Testis (tissue), 3 donors: Measurements from ENCODE around the gene C4orf50. TPM values are rescaled to one million over a fixed set of nuclear protein-coding genes. Genes with fewer than 3 reads are reported as not detected.

ENCODE experiments used
- DNase-seq: peaks from one replicate; pipeline ENCODE4 v3.0.0-alpha.2; 2019
- H3K27ac ChIP-seq, 2 donors: fragments of 200-600 bp; sonication (generic); one replicate each; pipeline ENCODE4 v1.5.1; 2019
- H3K27me3 ChIP-seq: fragments of 200-600 bp; sonication (generic); one replicate; pipeline ENCODE4 v1.5.1; 2019
- H3K36me3 ChIP-seq: fragments of 200-600 bp; sonication (generic); one replicate; pipeline ENCODE4 v1.5.1; 2017; ENCODE audit warnings: low read depth; ENCODE audit errors: missing control alignments
- H3K4me1 ChIP-seq: fragments of 200-600 bp; sonication (generic); one replicate; pipeline ENCODE4 v1.5.1; 2019
- H3K4me3 ChIP-seq, 2 donors: fragments of 200-600 bp; sonication (generic); one replicate each; pipeline ENCODE4 v1.5.1; 2017 to 2019
- H3K9me3 ChIP-seq: fragments of 200-600 bp; sonication (generic); one replicate; pipeline ENCODE4 v1.5.1; 2017
- POLR2A ChIP-seq: fragments of 450-650 bp; IDR thresholded peaks from one replicate; pipeline ENCODE4 v1.6.1; 2017; ENCODE audit warnings: antibody characterized with exemption, mild to moderate bottlenecking, moderate library complexity
- WGBS, 2 donors: methylation state at CpG; one replicate each; pipeline ENCODE4 v1.1.5; 2018; 5-methylcytosine and 5-hydroxymethylcytosine counted together
- intact Hi-C: fragments of 100-400 bp; cut with DNase I; formaldehyde crosslinking; loops from one replicate; pipeline ENCODE4 v1.15.1; 2023; ENCODE audit warnings: low total_unique reads
- polyA plus RNA-seq: library from polyadenylated mRNA; stranded (reverse); fragments of 350-450 nt; fragmentation: Illumina TruSeq; extraction: RNeasy Lipid Tissue Mini Kit (QIAGEN cat#74804); gene quantifications from one replicate; pipeline ENCODE4 v1.2.3, GENCODE V29; 2014; ENCODE audit warnings: low read depth, low replicate concordance; ENCODE audit not compliant: insufficient read depth
- total RNA-seq, 2 donors: library from RNA; depleted of rRNA; stranded (reverse); fragments of >200 nt; gene quantifications; one replicate each; pipeline ENCODE4 v1.2.3, GENCODE V29; 2016
- TF ChIP-seq, protein P1 (sequence below), 3 experiments: fragments of 450-650 bp in 2 of 3; fragments of 200-600 bp in 1 of 3; sonication (generic) in 1 of 3; IDR thresholded peaks; one replicate each; pipeline ENCODE4 v1.5.1; 2016 to 2019; ENCODE audit warnings: antibody characterized with exemption in 3 of 3, mild to moderate bottlenecking in 2 of 3, moderate library complexity in 1 of 3

Gene C4orf50
- total and polyA plus RNA-seq, 3 donors from 2014 or later: 1.1 to 2.7 (median 1.8) TPM

DNA sequence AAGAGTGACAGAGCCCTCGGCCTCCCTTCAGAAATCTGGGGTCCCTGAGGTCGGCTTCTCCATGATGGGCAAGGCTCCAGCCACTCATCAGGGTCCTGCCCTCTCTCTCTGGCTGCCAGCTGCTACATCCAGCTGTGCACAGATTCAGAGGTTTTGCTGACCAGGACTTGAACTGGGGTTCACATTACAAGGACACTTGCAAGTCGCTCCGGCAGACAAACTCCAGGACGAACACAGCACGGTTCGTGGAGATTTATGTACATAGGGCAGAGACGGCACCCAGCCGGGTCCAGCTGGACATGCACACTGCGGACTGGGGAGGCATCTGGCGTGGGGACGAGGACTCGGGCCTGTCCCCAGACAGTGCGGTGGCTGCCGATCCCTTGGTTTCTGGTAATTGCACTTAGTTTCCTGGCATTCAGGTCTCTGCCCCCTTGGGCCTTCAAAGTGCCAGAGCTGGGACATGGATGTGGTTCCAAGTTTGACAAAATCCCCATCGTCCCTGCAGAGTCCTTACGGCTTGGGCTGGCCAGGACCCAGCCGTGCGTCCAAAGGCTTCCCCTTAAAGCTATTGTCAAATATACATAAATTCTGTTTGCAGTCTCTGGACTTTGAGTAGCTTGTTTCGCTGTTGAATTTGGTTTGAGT, 6.2 kb upstream of the C4orf50 start:
- no peak overlapping the region for H3K27ac ChIP-seq
- intact Hi-C loops: no loop called here
- no peak for DNase-seq
- no peak for TF ChIP-seq POLR2A
- TF ChIP-seq, protein P1, sequence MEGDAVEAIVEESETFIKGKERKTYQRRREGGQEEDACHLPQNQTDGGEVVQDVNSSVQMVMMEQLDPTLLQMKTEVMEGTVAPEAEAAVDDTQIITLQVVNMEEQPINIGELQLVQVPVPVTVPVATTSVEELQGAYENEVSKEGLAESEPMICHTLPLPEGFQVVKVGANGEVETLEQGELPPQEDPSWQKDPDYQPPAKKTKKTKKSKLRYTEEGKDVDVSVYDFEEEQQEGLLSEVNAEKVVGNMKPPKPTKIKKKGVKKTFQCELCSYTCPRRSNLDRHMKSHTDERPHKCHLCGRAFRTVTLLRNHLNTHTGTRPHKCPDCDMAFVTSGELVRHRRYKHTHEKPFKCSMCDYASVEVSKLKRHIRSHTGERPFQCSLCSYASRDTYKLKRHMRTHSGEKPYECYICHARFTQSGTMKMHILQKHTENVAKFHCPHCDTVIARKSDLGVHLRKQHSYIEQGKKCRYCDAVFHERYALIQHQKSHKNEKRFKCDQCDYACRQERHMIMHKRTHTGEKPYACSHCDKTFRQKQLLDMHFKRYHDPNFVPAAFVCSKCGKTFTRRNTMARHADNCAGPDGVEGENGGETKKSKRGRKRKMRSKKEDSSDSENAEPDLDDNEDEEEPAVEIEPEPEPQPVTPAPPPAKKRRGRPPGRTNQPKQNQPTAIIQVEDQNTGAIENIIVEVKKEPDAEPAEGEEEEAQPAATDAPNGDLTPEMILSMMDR (IDR thresholded peaks at IDR 0.05): no peak
- H3K27me3 ChIP-seq: no peaks in the 10 kb centered on the region
- WGBS, 2 donors: 82 to 85% methylated on average over 5 to 20 of the region's 20 CpGs
- H3K4me1 ChIP-seq: peaks cover 9% of the 10 kb centered on the region
- H3K9me3 ChIP-seq: no peaks in the 10 kb centered on the region
- no peak overlapping the region for H3K4me3 ChIP-seq
- no peaks in the 10 kb centered on the region for H3K36me3 ChIP-seq

DNA sequence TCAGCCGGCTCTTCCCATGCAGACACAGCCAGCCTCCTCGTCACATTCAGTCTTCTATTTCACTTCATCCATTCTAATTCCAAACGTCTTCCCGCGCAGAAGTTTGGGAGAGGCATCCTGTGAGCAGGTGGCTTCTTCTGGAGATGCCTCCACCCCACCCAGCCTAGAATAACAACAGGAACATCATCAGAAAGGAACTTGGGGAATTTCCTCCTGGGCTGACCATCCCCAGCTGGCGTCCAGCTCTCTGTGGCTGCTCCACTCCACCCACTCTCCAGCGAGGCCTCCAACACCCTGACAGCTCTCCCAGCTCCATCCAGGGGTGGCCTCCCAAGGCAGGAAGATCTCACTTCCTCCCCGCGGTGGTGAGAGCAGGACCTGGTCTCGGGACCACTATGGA, 5.5 kb upstream of the C4orf50 start:
- Histone ChIP-seq H3K9me3 (no peaks in the 10 kb centered on the region), H3K4me3 (no peak overlapping the region), H3K36me3 (no peaks in the 10 kb centered on the region), H3K27ac (no peak overlapping the region), H3K4me1 (peaks cover 9% of the 10 kb centered on the region), H3K27me3 (no peaks in the 10 kb centered on the region)
- 89 to 92% methylated on average over 10 of the region's 10 CpGs for WGBS, 2 donors
- intact Hi-C loops: no loop called here
- TF ChIP-seq, protein P1 (IDR thresholded peaks at IDR 0.05): no peak
- no peak for TF ChIP-seq POLR2A
- no peak for DNase-seq

DNA sequence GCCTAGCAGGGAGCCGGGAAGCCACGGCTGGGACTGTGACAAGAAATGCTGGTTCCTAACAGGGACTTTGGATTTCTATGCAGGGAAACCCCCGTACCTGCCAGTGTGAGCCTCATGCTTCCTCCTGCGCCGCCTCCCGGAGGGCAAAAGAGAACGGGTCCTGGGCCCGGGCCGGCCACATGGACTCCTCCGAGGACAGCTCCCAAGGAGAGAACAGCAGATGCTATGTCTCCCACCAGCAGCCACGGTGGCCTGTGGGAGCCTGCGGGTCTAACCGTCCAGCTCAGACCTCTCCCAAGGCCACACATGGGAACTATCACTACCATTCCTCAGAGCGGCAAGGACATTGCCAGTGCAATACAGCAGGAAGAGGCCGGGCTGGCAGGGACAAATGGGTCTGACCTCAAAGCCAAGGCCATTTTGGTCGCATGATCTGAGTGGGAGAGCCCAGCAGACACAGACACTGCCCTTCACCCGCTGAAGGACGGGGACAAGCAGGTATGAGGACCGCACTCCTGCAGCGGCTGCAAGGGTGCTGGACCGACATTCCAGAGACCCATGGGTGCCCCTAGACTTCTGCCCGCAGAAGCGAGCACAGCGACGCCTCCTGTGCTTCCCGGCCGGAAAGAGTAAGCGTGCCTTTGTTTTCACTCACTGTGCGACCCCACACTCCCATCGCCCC, 4.5 kb upstream of the C4orf50 start:
- peak; percentile 53 for DNase-seq
- Histone ChIP-seq H3K36me3 (no peaks in the 10 kb centered on the region), H3K4me1 (peaks cover 9% of the 10 kb centered on the region), H3K4me3 (no peak overlapping the region), H3K9me3 (no peaks in the 10 kb centered on the region), H3K27ac (no peak overlapping the region), H3K27me3 (no peaks in the 10 kb centered on the region)
- TF ChIP-seq, protein P1 (IDR thresholded peaks at IDR 0.05): no peak
- TF ChIP-seq POLR2A: no peak
- 56 to 57% methylated on average over 23 to 30 of the region's 30 CpGs for WGBS, 2 donors
- intact Hi-C loops: no loop called here

DNA sequence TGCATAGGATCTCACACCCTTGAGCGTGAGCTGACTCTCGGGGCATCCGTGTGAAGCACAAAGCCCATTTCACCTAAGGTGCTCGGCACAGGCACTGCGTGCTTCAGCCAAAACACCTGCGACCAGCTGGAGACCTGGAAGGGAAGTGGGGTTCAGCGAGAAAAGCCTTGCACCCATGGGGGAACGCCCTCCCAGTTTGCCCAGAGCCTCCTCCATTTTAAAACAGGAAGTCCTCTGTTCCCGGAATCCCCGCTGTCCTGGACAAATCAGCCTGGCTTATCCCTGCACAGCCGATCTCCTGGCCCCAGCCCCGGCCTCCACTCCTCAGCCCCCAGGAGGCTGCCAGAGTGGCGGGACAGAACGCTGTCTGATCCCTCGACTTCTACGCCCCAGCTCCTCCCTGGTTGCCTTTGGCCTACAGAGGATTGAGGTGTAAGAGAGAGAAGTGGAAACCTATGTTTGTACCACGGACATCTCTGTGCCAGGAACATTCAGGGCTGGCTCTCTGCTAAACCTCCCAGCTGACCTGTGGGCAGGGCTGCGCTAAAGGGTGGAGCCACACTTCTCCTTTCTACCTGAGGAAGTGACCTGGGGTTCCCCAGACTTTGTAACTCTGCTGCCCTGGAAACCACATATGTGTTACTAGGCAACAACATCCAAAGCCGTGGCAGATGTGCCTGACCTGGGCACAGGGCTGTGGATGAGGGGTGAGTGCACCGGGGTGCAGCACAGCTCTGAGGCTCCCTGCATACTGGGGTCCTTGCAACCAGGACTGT, 3.8 kb upstream of the C4orf50 start:
- DNase-seq: no peak
- 75 to 84% methylated on average over 16 to 20 of the region's 20 CpGs for WGBS, 2 donors
- Histone ChIP-seq H3K27me3 (no peaks in the 10 kb centered on the region), H3K4me1 (peaks cover 9% of the 10 kb centered on the region), H3K4me3 (no peak overlapping the region), H3K27ac (no peak overlapping the region), H3K36me3 (no peaks in the 10 kb centered on the region), H3K9me3 (no peaks in the 10 kb centered on the region)
- intact Hi-C loops: no loop called here
- TF ChIP-seq POLR2A: no peak
- TF ChIP-seq, protein P1 (IDR thresholded peaks at IDR 0.05): no peak
